Measurements from ENCODE around the gene TMEM74B.

The TMEM74B gene

GRCh38 chr20:1174787-1175186, 10.0 kb downstream of the TMEM74B start:
- no peak for TF ChIP-seq CTCF (IDR thresholded peaks at IDR 0.05; ENCODE audit: borderline replicate concordance, control extremely low read depth, extremely low read depth, insufficient read depth, missing control alignments)
- in situ Hi-C loops (cut with MboI; ENCODE audit: low sequenced_read_pairs, unreplicated experiment), result loop anchor here (25.0 kb wide), 1 partner anchor 362 kb away; no protein-coding TSS in a partner anchor
- DNase-seq (ENCODE audit: low spot score), result no peak

- in situ Hi-C loops (cut with MboI; ENCODE audit: low sequenced_read_pairs, unreplicated experiment), result no loop called here
- DNase-seq (ENCODE audit: low spot score), result no peak
- no peak for TF ChIP-seq CTCF (IDR thresholded peaks at IDR 0.05; ENCODE audit: borderline replicate concordance, control extremely low read depth, extremely low read depth, insufficient read depth, missing control alignments)
Observed at GRCh38 chr20:1173698-1174097, 11.1 kb downstream of the TMEM74B start.

GRCh38 chr20:1171461-1172093, 13.2 kb downstream of the TMEM74B start:
- in situ Hi-C loops (cut with MboI; ENCODE audit: low sequenced_read_pairs, unreplicated experiment), result no loop called here
- DNase-seq (ENCODE audit: low spot score), result no peak
- TF ChIP-seq CTCF (IDR thresholded peaks at IDR 0.05; ENCODE audit: borderline replicate concordance, control extremely low read depth, extremely low read depth, insufficient read depth, missing control alignments), result no peak

- in situ Hi-C loops (cut with MboI; ENCODE audit: low sequenced_read_pairs, unreplicated experiment), result no loop called here
- no peak for TF ChIP-seq CTCF (IDR thresholded peaks at IDR 0.05; ENCODE audit: borderline replicate concordance, control extremely low read depth, extremely low read depth, insufficient read depth, missing control alignments)
- DNase-seq (ENCODE audit: low spot score), result no peak
Observed at GRCh38 chr20:1169224-1169623, 15.6 kb downstream of the TMEM74B start.

GRCh38 chr20:1166948-1167720, 17.6 kb downstream of the TMEM74B start:
- no peak for DNase-seq (ENCODE audit: low spot score)
- in situ Hi-C loops (cut with MboI; ENCODE audit: low sequenced_read_pairs, unreplicated experiment), result no loop called here
- no peak for TF ChIP-seq CTCF (IDR thresholded peaks at IDR 0.05; ENCODE audit: borderline replicate concordance, control extremely low read depth, extremely low read depth, insufficient read depth, missing control alignments)

- DNase-seq (ENCODE audit: low spot score), result no peak
- in situ Hi-C loops (cut with MboI; ENCODE audit: low sequenced_read_pairs, unreplicated experiment), result no loop called here
- no peak for TF ChIP-seq CTCF (IDR thresholded peaks at IDR 0.05; ENCODE audit: borderline replicate concordance, control extremely low read depth, extremely low read depth, insufficient read depth, missing control alignments)
Observed at GRCh38 chr20:1165941-1166340, 18.8 kb downstream of the TMEM74B start.
